PC-9 (cell line): ENCODE results near the gene IMMP2L. TPM values are rescaled to one million over a fixed set of nuclear protein-coding genes. Genes with fewer than 3 reads are reported as not detected.

ENCODE experiments used
- BruUV-seq: library from RNA; stranded (reverse); fragments of 400-500 nt; replicated peaks from 2 replicates; lab custom pipeline; 2021; lab: Mats Ljungman, UMichigan
- CTCF ChIA-PET: fragments of 300-600 bp; sonication (Branson Sonifier 250); formaldehyde crosslinking; loops from one replicate; lab custom pipeline; 2022; ENCODE audit warnings: antibody characterized with exemption; lab: Charles Lee
- POLR2A ChIA-PET: fragments of 300-600 bp; sonication (Branson Sonifier 250); formaldehyde crosslinking; loops from one replicate; lab custom pipeline; 2022; ENCODE audit warnings: antibody characterized with exemption; ENCODE audit not compliant: unreplicated experiment; lab: Charles Lee
- DNase-seq, 2 experiments: peaks; one replicate each; pipeline versions ENCODE4 v3.0.0 to v3.0.0-alpha.2; 2015 to 2022; ENCODE audit warnings: mixed read lengths in 1 of 2
- H2AFZ ChIP-seq: fragments of 200-600 bp; sonication (generic); 2 replicates; pipeline ENCODE4 v1.8.1; 2017; ENCODE audit warnings: antibody characterized with exemption
- H3F3A ChIP-seq: fragments of 200-600 bp; sonication (generic); 2 replicates; pipeline ENCODE4 v1.8.1; 2017; ENCODE audit warnings: antibody characterized with exemption, mild to moderate bottlenecking, low read depth; ENCODE audit not compliant: insufficient read depth
- H3K27ac ChIP-seq: fragments of 200-600 bp; sonication (generic); 2 replicates; pipeline ENCODE4 v1.6.1; 2016; ENCODE audit warnings: mixed run types
- H3K27me3 ChIP-seq: fragments of 200-600 bp; sonication (generic); 2 replicates; pipeline ENCODE4 v1.6.1; 2016; ENCODE audit warnings: low read depth, mixed run types; ENCODE audit not compliant: insufficient read depth
- H3K36me3 ChIP-seq: fragments of 200-600 bp; sonication (generic); 2 replicates; pipeline ENCODE4 v1.6.1; 2016; ENCODE audit warnings: low read depth, mixed run types
- H3K4me1 ChIP-seq: fragments of 200-600 bp; sonication (generic); replicated peaks from 2 replicates; pipeline ENCODE4 v1.6.1; 2016; ENCODE audit warnings: mixed run types; ENCODE audit not compliant: insufficient read depth
- H3K4me2 ChIP-seq: fragments of 200-600 bp; sonication (generic); 2 replicates; pipeline ENCODE4 v1.6.1; 2017; ENCODE audit warnings: mixed run types
- H3K4me3 ChIP-seq: fragments of 200-600 bp; sonication (generic); 2 replicates; pipeline ENCODE4 v1.6.1; 2016; ENCODE audit warnings: mixed run types
- H3K79me2 ChIP-seq: fragments of 200-600 bp; sonication (generic); 2 replicates; pipeline ENCODE4 v1.6.1; 2017; ENCODE audit warnings: low read depth, mixed run types
- H3K9me2 ChIP-seq: fragments of 200-600 bp; sonication (generic); 2 replicates; pipeline ENCODE4 v1.8.1; 2017; ENCODE audit warnings: mild to moderate bottlenecking; ENCODE audit not compliant: insufficient read depth
- H3K9me3 ChIP-seq: fragments of 200-600 bp; sonication (generic); 2 replicates; pipeline ENCODE4 v1.8.1; 2016; ENCODE audit warnings: low read depth; ENCODE audit not compliant: insufficient read depth
- H4K20me1 ChIP-seq: fragments of 200-600 bp; sonication (generic); 2 replicates; pipeline ENCODE4 v1.8.1; 2017; ENCODE audit not compliant: insufficient read depth
- CTCF ChIP-seq: fragments of 200-600 bp; sonication (generic); conservative IDR thresholded peaks from 2 replicates; pipeline ENCODE4 v1.6.1; 2017; ENCODE audit warnings: mixed run types, antibody characterized with exemption, mild to moderate bottlenecking, moderate library complexity
- EZH2 ChIP-seq: fragments of 200-600 bp; sonication (generic); IDR thresholded peaks from 2 replicates; pipeline ENCODE4 v1.8.0; 2017; ENCODE audit warnings: antibody characterized with exemption, low read depth
- intact Hi-C: fragments of 100-400 bp; cut with micrococcal nuclease; formaldehyde crosslinking; loops from one replicate; pipeline ENCODE4 v1.10.0; 2022; ENCODE audit not compliant: unreplicated experiment
- total RNA-seq: library from RNA; stranded (reverse); gene quantifications from 2 replicates; pipeline ENCODE4 v1.2.3, GENCODE V29; 2021

The IMMP2L gene
- total RNA-seq, 1 experiment from 2014 or later = 40.5 TPM

- Histone ChIP-seq H3K9me3 (no peaks in the 10 kb centered on the region), H3K27me3 (no peaks in the 10 kb centered on the region), H3K4me2 (no peak overlapping the region), H3K79me2 (no peaks in the 10 kb centered on the region), H2AFZ (no peak overlapping the region), H3K27ac (no peak overlapping the region), H3K36me3 (no peaks in the 10 kb centered on the region), H3K4me1 (no peaks in the 10 kb centered on the region), H3F3A (no peaks in the 10 kb centered on the region), H3K4me3 (no peak overlapping the region), H3K9me2 (no peaks in the 10 kb centered on the region), H4K20me1 (no peaks in the 10 kb centered on the region)
- intact Hi-C loops = no loop called here
- ChIA-PET CTCF (no interaction called here), POLR2A (no interaction called here)
- no TSS peak for BruUV-seq
- TF ChIP-seq CTCF (no peak), EZH2 (no peak)
- no peak for DNase-seq
Measured at GRCh38 chr7:111210043-111210442, 352.2 kb downstream of the IMMP2L start.

GRCh38 chr7:111205251-111205650 lies 357.0 kb downstream of the IMMP2L start:
- H3K4me2 ChIP-seq = no peak overlapping the region
- no peak for DNase-seq
- no peak overlapping the region for H2AFZ ChIP-seq
- POLR2A ChIA-PET = no interaction called here
- intact Hi-C loops = no loop called here
- H3K27ac ChIP-seq = no peak overlapping the region
- H3K4me1 ChIP-seq = no peaks in the 10 kb centered on the region
- H3K9me2 ChIP-seq = no peaks in the 10 kb centered on the region
- H4K20me1 ChIP-seq = no peaks in the 10 kb centered on the region
- no peaks in the 10 kb centered on the region for H3K79me2 ChIP-seq
- H3F3A ChIP-seq = no peaks in the 10 kb centered on the region
- no peaks in the 10 kb centered on the region for H3K9me3 ChIP-seq
- no peak overlapping the region for H3K4me3 ChIP-seq
- CTCF ChIA-PET = no interaction called here
- no TSS peak for BruUV-seq
- TF ChIP-seq EZH2 = no peak
- no peaks in the 10 kb centered on the region for H3K27me3 ChIP-seq
- H3K36me3 ChIP-seq = no peaks in the 10 kb centered on the region

GRCh38 chr7:111202321-111202720 lies 360.0 kb downstream of the IMMP2L start:
- no peak for DNase-seq
- H3K27ac ChIP-seq = no peak overlapping the region
- intact Hi-C loops = no loop called here
- no peaks in the 10 kb centered on the region for H3K27me3 ChIP-seq
- POLR2A ChIA-PET = no interaction called here
- no peaks in the 10 kb centered on the region for H4K20me1 ChIP-seq
- H3K36me3 ChIP-seq = no peaks in the 10 kb centered on the region
- no peaks in the 10 kb centered on the region for H3K9me2 ChIP-seq
- H3K4me2 ChIP-seq = no peak overlapping the region
- peaks cover 13% of the 10 kb centered on the region; the same call in 1 of the 2 replicates for H3F3A ChIP-seq
- peaks cover 17% of the 10 kb centered on the region for H3K4me1 ChIP-seq
- no peak overlapping the region for H3K4me3 ChIP-seq
- H2AFZ ChIP-seq = no peak overlapping the region
- H3K79me2 ChIP-seq = no peaks in the 10 kb centered on the region
- 0 out of 2 replicates have a peak, but pooled peaks cover 3% of the 10 kb centered on the region for H3K9me3 ChIP-seq
- no TSS peak for BruUV-seq
- CTCF ChIA-PET = no interaction called here
- TF ChIP-seq EZH2 = no peak
- no peak for TF ChIP-seq CTCF

- H3K27ac ChIP-seq = no peak overlapping the region
- peaks cover 17% of the 10 kb centered on the region for H3K4me1 ChIP-seq
- ChIA-PET POLR2A (no interaction called here), CTCF (no interaction called here)
- intact Hi-C loops = no loop called here
- no peaks in the 10 kb centered on the region for H3K79me2 ChIP-seq
- no peak overlapping the region for H3K4me3 ChIP-seq
- no peaks in the 10 kb centered on the region for H4K20me1 ChIP-seq
- 0 out of 2 replicates have a peak, but pooled peaks cover 3% of the 10 kb centered on the region for H3K9me3 ChIP-seq
- no peak overlapping the region for H3K4me2 ChIP-seq
- BruUV-seq = no TSS peak
- H3K9me2 ChIP-seq = no peaks in the 10 kb centered on the region
- H3K36me3 ChIP-seq = 0 out of 2 replicates have a peak, but pooled peaks cover 2% of the 10 kb centered on the region
- H3F3A ChIP-seq = peaks cover 13% of the 10 kb centered on the region; the same call in 1 of the 2 replicates
- no peaks in the 10 kb centered on the region for H3K27me3 ChIP-seq
- DNase-seq = no peak
- TF ChIP-seq CTCF (no peak), EZH2 (no peak)
- H2AFZ ChIP-seq = no peak overlapping the region
Measured at GRCh38 chr7:111199643-111200042, 362.6 kb downstream of the IMMP2L start.
